SK-N-MC (cell line): ENCODE data around the gene MED29.

Experiments used
- DNase-seq: peaks from one replicate; pipeline ENCODE4 v3.0.0-alpha.2; 2011; ENCODE audit warnings: low read depth, low spot score
- H3K27ac ChIP-seq: fragments of 200-600 bp; sonication (generic); 2 replicates; pipeline ENCODE4 v1.5.1; 2016; ENCODE audit warnings: mixed run types
- H3K36me3 ChIP-seq: fragments of 200-600 bp; sonication (generic); 2 replicates; pipeline ENCODE4 v1.6.1; 2017; ENCODE audit warnings: antibody characterized with exemption, low read length, mixed read lengths; ENCODE audit not compliant: insufficient read depth
- H3K4me3 ChIP-seq: fragments of 200-600 bp; sonication (generic); 2 replicates; pipeline ENCODE4 v1.5.1; 2016
- H3K9ac ChIP-seq: fragments of 200-600 bp; sonication (generic); 2 replicates; pipeline ENCODE4 v1.8.0; 2017; ENCODE audit warnings: mixed run types, mixed read lengths; ENCODE audit not compliant: insufficient read length
- H3K9me3 ChIP-seq: fragments of 200-600 bp; sonication (generic); 2 replicates; pipeline ENCODE4 v1.6.1; 2017; ENCODE audit warnings: low read depth, mild to moderate bottlenecking, antibody characterized with exemption, low read length, moderate library complexity, mixed read lengths
- EZH2 ChIP-seq: fragments of 200-600 bp; sonication (generic); IDR thresholded peaks from one replicate; pipeline ENCODE4 v1.6.1; 2017; ENCODE audit warnings: antibody characterized with exemption
- FOXP2 ChIP-seq: optimal IDR thresholded peaks from 2 replicates; pipeline ENCODE3; 2011; ENCODE audit warnings: mild to moderate bottlenecking, moderate library complexity; ENCODE audit not compliant: insufficient read depth; ENCODE audit errors: extremely low read length, control extremely low read depth
- POLR2AphosphoS5 ChIP-seq: IDR thresholded peaks from 2 replicates; pipeline ENCODE4 v1.6.1; 2012; ENCODE audit warnings: mild to moderate bottlenecking, low read depth, low read length, borderline replicate concordance

The MED29 gene

GRCh38 chr19:39351537-39352064, 39.6 kb upstream of the MED29 start:
- H3K9me3 ChIP-seq, result no peaks in the 10 kb centered on the region
- H3K27ac ChIP-seq, result no peak overlapping the region
- H3K36me3 ChIP-seq, result peaks cover 64% of the 10 kb centered on the region
- H3K9ac ChIP-seq, result no peak overlapping the region
- no peak for TF ChIP-seq EZH2
- no peak for TF ChIP-seq POLR2AphosphoS5
- TF ChIP-seq FOXP2, result no peak
- no peak overlapping the region for H3K4me3 ChIP-seq
- DNase-seq, result no peak

DNA sequence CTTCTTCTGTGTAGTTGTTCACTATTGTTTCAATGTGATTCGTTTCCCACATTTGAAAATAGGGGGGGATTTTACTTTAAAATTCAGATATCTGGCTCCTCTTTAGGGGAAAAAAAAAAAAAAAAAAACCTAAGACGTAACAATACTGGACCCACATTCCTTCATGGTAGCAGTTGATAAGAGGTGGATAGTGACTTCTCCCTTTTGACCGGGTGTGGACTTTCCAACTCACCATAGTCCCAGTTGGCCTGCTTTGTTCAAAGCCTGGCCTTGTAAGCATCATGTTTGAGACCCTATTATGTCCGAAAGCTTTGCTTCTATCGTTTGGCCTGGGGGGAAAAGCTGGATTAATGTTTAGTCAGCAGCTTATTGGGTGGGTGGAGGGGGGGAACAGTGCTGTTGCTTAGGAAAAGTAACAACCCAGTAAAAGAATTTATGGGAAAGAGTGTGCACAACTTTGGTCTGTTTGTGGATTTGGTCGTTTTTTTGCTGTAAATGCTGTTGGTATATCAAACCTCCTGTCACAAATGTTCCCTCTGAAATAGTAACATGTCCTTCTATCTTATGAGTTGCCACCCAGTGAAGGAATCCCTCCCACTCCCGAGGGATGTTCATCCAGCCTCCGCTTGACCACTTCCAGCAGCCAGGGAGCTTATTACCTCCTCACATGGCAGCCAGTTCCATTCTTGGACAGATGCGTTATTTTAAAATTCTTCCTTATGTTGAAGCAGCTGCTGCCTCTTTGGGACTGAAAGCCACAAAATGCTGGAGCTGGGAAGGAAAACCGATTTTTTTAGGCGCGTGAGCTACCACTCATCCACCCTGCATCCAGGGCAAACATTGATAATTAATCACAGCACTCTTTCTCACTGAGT, 38.6 kb upstream of the MED29 start:
- no peak for DNase-seq
- H3K4me3 ChIP-seq, result no peak overlapping the region
- H3K9me3 ChIP-seq, result no peaks in the 10 kb centered on the region
- TF ChIP-seq POLR2AphosphoS5, result no peak
- TF ChIP-seq FOXP2, result no peak
- no peak for TF ChIP-seq EZH2
- no peak overlapping the region for H3K9ac ChIP-seq
- peaks cover 69% of the 10 kb centered on the region for H3K36me3 ChIP-seq
- peak overlapping the region; percentile 39; the same call in 1 of the 2 replicates for H3K27ac ChIP-seq

DNA sequence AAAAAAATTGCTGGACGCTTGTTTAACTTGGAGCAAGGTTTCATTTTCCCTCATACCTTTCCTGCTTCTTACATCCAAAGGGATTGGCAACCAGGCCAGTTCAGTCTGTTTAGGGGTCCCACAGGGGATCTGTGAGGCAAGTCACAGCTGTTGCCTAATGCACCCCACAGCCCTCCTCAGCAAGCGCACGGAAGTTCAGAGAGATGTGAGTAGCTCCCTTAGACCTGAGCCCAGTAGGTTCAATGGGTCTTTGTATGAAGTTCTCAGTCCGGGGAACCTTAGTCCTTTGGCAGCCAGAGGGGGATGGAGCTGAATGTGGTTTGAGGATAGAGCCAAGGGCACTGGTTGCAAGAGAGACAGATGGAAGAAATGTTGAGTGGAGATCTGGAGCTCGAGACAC, 35.9 kb upstream of the MED29 start:
- no peak overlapping the region for H3K9ac ChIP-seq
- H3K9me3 ChIP-seq, result no peaks in the 10 kb centered on the region
- H3K27ac ChIP-seq, result no peak overlapping the region
- H3K4me3 ChIP-seq, result no peak overlapping the region
- TF ChIP-seq EZH2, result no peak
- no peak for TF ChIP-seq FOXP2
- TF ChIP-seq POLR2AphosphoS5, result no peak
- H3K36me3 ChIP-seq, result peaks cover 72% of the 10 kb centered on the region
- no peak for DNase-seq

DNA sequence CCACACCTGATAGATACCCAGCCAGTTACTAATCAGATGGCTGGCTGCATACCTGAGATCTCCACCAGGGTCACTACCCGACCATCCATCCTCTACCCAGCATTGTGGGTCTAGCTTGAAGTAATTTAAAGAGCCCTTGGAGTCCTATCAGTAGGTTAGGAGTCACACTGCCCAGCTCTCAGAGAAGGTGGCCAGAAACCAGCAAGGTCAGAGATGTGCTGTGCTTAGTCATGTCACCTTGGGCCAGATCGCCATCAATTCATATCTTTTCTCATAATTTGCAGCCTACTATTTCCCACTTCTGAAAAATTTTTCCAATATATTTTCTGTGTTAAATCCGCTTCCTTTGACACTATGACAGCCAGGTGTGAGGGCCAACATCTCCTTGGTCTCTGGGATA, 35.1 kb upstream of the MED29 start:
- H3K36me3 ChIP-seq, result peaks cover 78% of the 10 kb centered on the region
- DNase-seq, result no peak
- H3K27ac ChIP-seq, result no peak overlapping the region
- H3K4me3 ChIP-seq, result no peak overlapping the region
- no peak overlapping the region for H3K9ac ChIP-seq
- H3K9me3 ChIP-seq, result no peaks in the 10 kb centered on the region
- TF ChIP-seq FOXP2, result no peak
- no peak for TF ChIP-seq EZH2
- TF ChIP-seq POLR2AphosphoS5, result no peak

DNA sequence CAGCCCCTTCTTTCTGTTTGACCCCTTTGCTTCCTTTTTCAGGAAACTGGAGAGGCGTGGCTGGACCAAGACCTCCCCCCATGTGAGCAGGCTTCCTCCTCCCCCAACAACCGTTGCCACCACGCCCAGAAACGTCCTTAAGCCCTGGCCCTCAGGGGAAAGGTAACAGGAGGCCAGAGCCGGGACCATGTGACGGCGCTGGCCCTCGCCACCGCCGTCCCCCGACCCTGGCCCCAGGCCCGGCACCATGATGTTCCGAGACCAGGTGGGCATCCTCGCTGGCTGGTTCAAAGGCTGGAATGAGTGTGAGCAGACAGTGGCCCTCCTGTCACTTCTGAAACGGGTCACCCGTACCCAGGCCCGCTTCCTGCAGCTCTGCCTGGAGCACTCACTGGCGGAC, 34.5 kb upstream of the MED29 start:
- Histone ChIP-seq H3K36me3 (peaks cover 76% of the 10 kb centered on the region), H3K27ac (no peak overlapping the region), H3K9me3 (no peaks in the 10 kb centered on the region), H3K9ac (no peak overlapping the region), H3K4me3 (no peak overlapping the region)
- TF ChIP-seq FOXP2 (no peak), EZH2 (no peak)
- DNase-seq, result no peak

- H3K9ac ChIP-seq, result no peak overlapping the region
- no peak overlapping the region for H3K27ac ChIP-seq
- no peak for TF ChIP-seq FOXP2
- TF ChIP-seq POLR2AphosphoS5, result no peak
- no peak for TF ChIP-seq EZH2
- no peak for DNase-seq
- no peaks in the 10 kb centered on the region for H3K9me3 ChIP-seq
- peaks cover 76% of the 10 kb centered on the region for H3K36me3 ChIP-seq
- no peak overlapping the region for H3K4me3 ChIP-seq
Measured at GRCh38 chr19:39359026-39359425, 32.2 kb upstream of the MED29 start.

- TF ChIP-seq EZH2 (no peak), FOXP2 (no peak), POLR2AphosphoS5 (no peak)
- no peaks in the 10 kb centered on the region for H3K9me3 ChIP-seq
- no peak overlapping the region for H3K4me3 ChIP-seq
- H3K36me3 ChIP-seq, result peaks cover 69% of the 10 kb centered on the region
- no peak for DNase-seq
- H3K27ac ChIP-seq, result 0 out of 2 replicates have a peak overlapping the region, but pooled peaks have one; percentile 46
- H3K9ac ChIP-seq, result no peak overlapping the region
Measured at GRCh38 chr19:39360599-39360998, 30.6 kb upstream of the MED29 start.

- TF ChIP-seq EZH2 (no peak), POLR2AphosphoS5 (no peak), FOXP2 (no peak)
- Histone ChIP-seq H3K27ac (peak overlapping the region; percentile 84), H3K36me3 (peaks cover 53% of the 10 kb centered on the region), H3K4me3 (peak overlapping the region; percentile 39; the same call in 1 of the 2 replicates), H3K9ac (no peak overlapping the region), H3K9me3 (no peaks in the 10 kb centered on the region)
- DNase-seq, result no peak
Measured at GRCh38 chr19:39362682-39363657, 28.2 kb upstream of the MED29 start.
